H9 (cell line): ENCODE data around the gene CEP89. TPM values are rescaled to one million over a fixed set of nuclear protein-coding genes. Genes with fewer than 3 reads are reported as not detected.
A peak's percentile ranks its signal among the peaks of the same experiment; 100 is the strongest.

Source experiments
- DNase-seq: peaks from one replicate; pipeline ENCODE4 v3.0.0-alpha.2; 2017
- H2AFZ ChIP-seq: one replicate; pipeline ENCODE4 v1.6.1; 2013; ENCODE audit warnings: mild to moderate bottlenecking, low read length, control low read depth, moderate library complexity
- H2AK5ac ChIP-seq: 2 replicates; pipeline ENCODE4 v1.6.1; 2013; ENCODE audit warnings: low read length, control low read depth, mixed read lengths; ENCODE audit not compliant: insufficient read length
- H2BK120ac ChIP-seq: one replicate; pipeline ENCODE4 v1.6.1; 2013; ENCODE audit warnings: low read depth, mild to moderate bottlenecking, low read length, control low read depth, inconsistent platforms; ENCODE audit not compliant: poor library complexity, severe bottlenecking
- H2BK12ac ChIP-seq: 2 replicates; pipeline ENCODE4 v1.6.1; 2013; ENCODE audit warnings: low read length, control low read depth, mixed read lengths, low read depth; ENCODE audit not compliant: insufficient read length
- H2BK15ac ChIP-seq: 2 replicates; pipeline ENCODE4 v1.6.1; 2013; ENCODE audit warnings: low read depth, low read length, control low read depth
- H2BK20ac ChIP-seq: one replicate; pipeline ENCODE4 v1.6.1; 2013; ENCODE audit warnings: low read depth, mild to moderate bottlenecking, low read length, control low read depth, inconsistent platforms; ENCODE audit not compliant: poor library complexity, severe bottlenecking
- H2BK5ac ChIP-seq: 2 replicates; pipeline ENCODE4 v1.6.1; 2013; ENCODE audit warnings: low read length, control low read depth, mixed read lengths; ENCODE audit not compliant: insufficient read length
- H3K14ac ChIP-seq: 2 replicates; pipeline ENCODE4 v1.6.1; 2013; ENCODE audit warnings: low read length, control low read depth; ENCODE audit not compliant: insufficient read depth
- H3K18ac ChIP-seq: 2 replicates; pipeline ENCODE4 v1.6.1; 2013; ENCODE audit warnings: low read depth, mild to moderate bottlenecking, mixed read lengths, low read length, control low read depth; ENCODE audit not compliant: insufficient read length
- H3K23ac ChIP-seq: 2 replicates; pipeline ENCODE4 v1.6.1; 2013; ENCODE audit warnings: low read length, control low read depth, mixed read lengths, low read depth; ENCODE audit not compliant: insufficient read length
- H3K23me2 ChIP-seq: 2 replicates; pipeline ENCODE4 v1.6.1; 2013; ENCODE audit warnings: low read depth, mild to moderate bottlenecking, mixed read lengths, low read length, control low read depth; ENCODE audit not compliant: insufficient read length, poor library complexity, severe bottlenecking
- H3K27ac ChIP-seq: 2 replicates; pipeline ENCODE4 v1.5.1; 2013; ENCODE audit warnings: low read length, control low read depth, mixed read lengths, low read depth; ENCODE audit not compliant: insufficient read length
- H3K27me3 ChIP-seq: 2 replicates; pipeline ENCODE4 v1.6.1; 2013; ENCODE audit warnings: low read length, control low read depth, inconsistent platforms; ENCODE audit not compliant: insufficient read depth
- H3K4ac ChIP-seq: 2 replicates; pipeline ENCODE4 v1.6.1; 2013; ENCODE audit warnings: low read depth, mild to moderate bottlenecking, control low read depth, inconsistent platforms, low read length, moderate library complexity
- H3K4me1 ChIP-seq: 2 replicates; pipeline ENCODE4 v1.6.1; 2013; ENCODE audit warnings: low read length, control low read depth, inconsistent platforms; ENCODE audit not compliant: insufficient read depth
- H3K4me2 ChIP-seq: 2 replicates; pipeline ENCODE4 v1.6.1; 2013; ENCODE audit warnings: low read length, control low read depth, mixed read lengths; ENCODE audit not compliant: insufficient read length, insufficient read depth
- H3K56ac ChIP-seq: 2 replicates; pipeline ENCODE4 v1.6.1; 2013; ENCODE audit warnings: low read depth, mild to moderate bottlenecking, mixed read lengths, low read length, control low read depth; ENCODE audit not compliant: insufficient read length
- H3K79me1 ChIP-seq: 2 replicates; pipeline ENCODE4 v1.6.1; 2013; ENCODE audit warnings: low read depth, mild to moderate bottlenecking, moderate library complexity, low read length, control low read depth, inconsistent platforms; ENCODE audit not compliant: insufficient read depth, poor library complexity, severe bottlenecking
- H3K79me2 ChIP-seq: 2 replicates; pipeline ENCODE4 v1.6.1; 2013; ENCODE audit warnings: low read length, control low read depth, inconsistent platforms; ENCODE audit not compliant: insufficient read depth
- H3K9ac ChIP-seq: 2 replicates; pipeline ENCODE4 v1.6.1; 2013; ENCODE audit warnings: low read length, control low read depth, mixed read lengths; ENCODE audit not compliant: insufficient read length; ENCODE audit errors: extremely low read depth
- H3K9me3 ChIP-seq: one replicate; pipeline ENCODE4 v1.6.1; 2013; ENCODE audit warnings: low read depth, low read length, inconsistent platforms; ENCODE audit not compliant: control insufficient read depth
- H3T11ph ChIP-seq: one replicate; pipeline ENCODE4 v1.6.1; 2013; ENCODE audit warnings: mild to moderate bottlenecking, low read length, control low read depth, inconsistent platforms
- H4K20me1 ChIP-seq: one replicate; pipeline ENCODE4 v1.6.1; 2013; ENCODE audit not compliant: control insufficient read depth, insufficient read length, insufficient read depth
- H4K5ac ChIP-seq: 2 replicates; pipeline ENCODE4 v1.6.1; 2013; ENCODE audit warnings: low read depth, mild to moderate bottlenecking, mixed read lengths, low read length, control low read depth; ENCODE audit not compliant: insufficient read length
- H4K8ac ChIP-seq: replicated peaks from 2 replicates; pipeline ENCODE4 v1.6.1; 2013; ENCODE audit warnings: low read length, control low read depth, mixed read lengths, low read depth; ENCODE audit not compliant: insufficient read length
- H4K91ac ChIP-seq: 2 replicates; pipeline ENCODE4 v1.6.1; 2013; ENCODE audit warnings: low read depth, mild to moderate bottlenecking, moderate library complexity, mixed read lengths, low read length, control low read depth; ENCODE audit not compliant: insufficient read length
- H3K27ac Mint-ChIP-seq, 3 experiments: 2 replicates in 2 of 3; 3 replicates in 1 of 3; pipeline ENCODE4 v1.8.0; 2020 to 2021; ENCODE audit warnings: mixed read lengths in 3 of 3, mild to moderate bottlenecking in 1 of 3, moderate library complexity in 1 of 3
- H3K27me3 Mint-ChIP-seq: 2 replicates; pipeline ENCODE4 v1.8.0; 2021; ENCODE audit warnings: low read depth, mild to moderate bottlenecking, moderate library complexity, mixed read lengths
- H3K36me3 Mint-ChIP-seq, 3 experiments: 2 replicates in 2 of 3; 3 replicates in 1 of 3; pipeline ENCODE4 v1.8.0; 2020 to 2021; ENCODE audit warnings: low read depth in 3 of 3, mixed read lengths in 3 of 3; ENCODE audit not compliant: insufficient read depth in 1 of 3
- H3K4me1 Mint-ChIP-seq, 2 experiments: 2 replicates each; pipeline ENCODE4 v1.8.0; 2020; ENCODE audit warnings: mixed read lengths in 2 of 2
- H3K4me3 Mint-ChIP-seq, 2 experiments: 2 replicates in 1 of 2; 3 replicates in 1 of 2; pipeline ENCODE4 v1.8.0; 2020 to 2021; ENCODE audit warnings: mild to moderate bottlenecking in 2 of 2, mixed read lengths in 2 of 2, moderate library complexity in 1 of 2
- H3K9me3 Mint-ChIP-seq, 2 experiments: 2 replicates in 1 of 2; 3 replicates in 1 of 2; pipeline ENCODE4 v1.8.0; 2020; ENCODE audit warnings: mild to moderate bottlenecking in 2 of 2, mixed read lengths in 2 of 2, moderate library complexity in 1 of 2
- CTCF ChIP-seq: fragments of 200-600 bp; sonication (generic); conservative IDR thresholded peaks from 3 replicates; pipeline ENCODE4 v1.8.0; 2021; ENCODE audit warnings: antibody characterized with exemption, mild to moderate bottlenecking
- WGBS: extraction: QIAGEN DNeasy Blood & Tissue Kit; methylation state at CpG from one replicate; pipeline ENCODE4 v1.1.7; 2013; ENCODE audit warnings: missing lambda C conversion rate, low lambda C conversion rate, mixed read lengths; ENCODE audit not compliant: insufficient read length; ENCODE audit errors: extremely low coverage; 5-methylcytosine and 5-hydroxymethylcytosine counted together
- total RNA-seq: library from RNA; stranded (reverse); gene quantifications from 2 replicates; pipeline ENCODE4 v1.2.1, GENCODE V29; 2021

Gene CEP89
- total RNA-seq, 1 experiment from 2014 or later = 22.1 TPM

- Histone ChIP-seq H3K27ac (no peak overlapping the region), H3K4me2 (peak overlapping the region; percentile 90), H2AFZ (no peak overlapping the region), H3K4ac (no peak overlapping the region), H3K27me3 (no peaks in the 10 kb centered on the region), H2BK12ac (no peak overlapping the region), H3K14ac (no peak overlapping the region), H4K5ac (no peak overlapping the region), H3K79me1 (no peaks in the 10 kb centered on the region), H2BK120ac (no peak overlapping the region), H2BK5ac (no peak overlapping the region), H3K18ac (no peak overlapping the region), H3K4me1 (no peaks in the 10 kb centered on the region), H3K9ac (peak overlapping the region; percentile 60), H3K56ac (no peak overlapping the region), H3K9me3 (no peaks in the 10 kb centered on the region), H3T11ph (no peak overlapping the region), H3K23me2 (peaks cover 3% of the 10 kb centered on the region), H4K8ac (no peak overlapping the region), H2AK5ac (no peak overlapping the region), H2BK15ac (no peak overlapping the region), H2BK20ac (no peak overlapping the region), H3K23ac (no peak overlapping the region), H4K91ac (no peak overlapping the region), H4K20me1 (no peaks in the 10 kb centered on the region), H3K79me2 (peaks cover 3% of the 10 kb centered on the region; the same call in 1 of the 2 replicates)
- no CpG with 5 or more reads among the region's 21 CpGs for WGBS
- Mint-ChIP-seq H3K9me3 (no peaks in the 10 kb centered on the region; a peak in 1 of 5 replicates), H3K36me3 (peaks cover 5 to 27% (median 15%) of the 10 kb centered on the region in 3 experiments), H3K27ac (peak overlapping the region in 1 of 3 experiments; percentile 92; a peak in 1 of 7 replicates), H3K4me3 (peak overlapping the region; percentile 99), H3K27me3 (no peaks in the 10 kb centered on the region), H3K4me1 (peaks cover 4 to 5% of the 10 kb centered on the region in 2 experiments)
- DNase-seq = no peak
- no peak for TF ChIP-seq CTCF
Measured at GRCh38 chr19:32971012-32971595, 654 bp downstream of the CEP89 start.
